ENCODE data around the gene IRX1. TPM values are rescaled to one million over a fixed set of nuclear protein-coding genes. Genes with fewer than 3 reads are reported as not detected.

IRX1 gene
- polyA plus RNA-seq (2011; rRNA removed) (0.15 and 0.33 TPM in 2 replicates), polyA minus RNA-seq (2011; rRNA and poly(A)+ RNA removed) (0.24 TPM in 1 of 2 replicates, not detected in the other)

GRCh38 chr5:3595006-3595961 lies at the start of gene IRX1:
Gene IRX1, plus strand, starts transcription at chr5:3595832. Its CDS starts 274 bp downstream, at chr5:3596106.
- POLR2A ChIA-PET: no interaction called here
- Histone ChIP-seq H3K27me3 (ENCODE audit: control insufficient read depth, insufficient read depth, low read length) (no peaks in the 10 kb centered on the region), H3K36me3 (ENCODE audit: control insufficient read depth, insufficient read depth, low read length) (no peaks in the 10 kb centered on the region), H3K4me3 (ENCODE audit: low read depth, low read length) (peak within 1 kb of the TSS; percentile 41)
- DNase-seq (ENCODE audit: low read depth): no peak
- CTCF ChIA-PET: no interaction called here
- no peak for TF ChIP-seq CTCF (IDR thresholded peaks at IDR 0.05; ENCODE audit: insufficient read depth, low read depth, low read length)

DNA sequence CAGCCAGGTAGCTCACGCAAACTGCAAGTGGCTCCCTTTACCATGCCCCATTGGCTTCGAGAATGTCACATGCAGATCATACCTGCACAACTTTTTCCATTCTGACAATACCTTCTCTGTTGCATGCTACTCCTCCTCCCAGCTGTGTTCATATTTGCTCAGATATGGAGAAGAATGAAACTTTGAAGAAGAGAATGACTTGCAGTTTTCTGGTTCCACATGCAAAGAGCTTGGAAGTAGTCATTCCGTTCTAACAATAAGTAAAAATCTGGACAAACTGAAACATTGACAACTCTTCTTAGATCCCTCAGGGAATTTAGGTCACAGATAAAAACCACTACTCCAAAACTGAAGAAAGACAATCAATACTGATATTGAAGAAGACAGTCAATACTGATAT lies 49.6 kb upstream of the IRX1 start:
- CTCF ChIA-PET: no interaction called here

DNA sequence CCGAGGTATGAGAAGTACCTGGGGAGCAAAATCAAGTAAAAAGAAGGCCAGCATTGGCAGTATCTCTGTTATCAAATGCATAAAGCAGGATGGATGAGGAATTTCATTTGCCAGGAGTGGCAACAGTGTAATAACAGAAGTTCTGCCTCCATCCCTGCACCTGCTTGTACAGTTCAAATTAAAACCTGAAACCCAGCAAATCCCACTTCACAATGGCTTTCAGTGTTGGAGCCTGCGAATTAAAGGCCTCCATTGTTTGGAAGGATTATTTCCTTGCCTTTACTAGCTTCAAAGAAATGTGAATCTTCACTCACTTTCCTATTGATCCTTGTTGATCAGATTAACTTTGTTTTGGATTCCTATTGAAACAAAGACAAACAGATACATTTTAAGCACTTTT lies 31.5 kb upstream of the IRX1 start:
- Histone ChIP-seq H3K36me3 (ENCODE audit: control insufficient read depth, insufficient read depth, low read length) (no peaks in the 10 kb centered on the region), H3K27me3 (ENCODE audit: control insufficient read depth, insufficient read depth, low read length) (no peaks in the 10 kb centered on the region), H3K4me3 (ENCODE audit: low read depth, low read length) (no peak overlapping the region)
- no peak for DNase-seq (ENCODE audit: low read depth)
- TF ChIP-seq CTCF (IDR thresholded peaks at IDR 0.05; ENCODE audit: insufficient read depth, low read depth, low read length): no peak
- ChIA-PET POLR2A (no interaction called here), CTCF (no interaction called here)

More for the DNA sequence above, 49.6 kb upstream of the IRX1 start:
- H3K27me3 ChIP-seq (ENCODE audit: control insufficient read depth, insufficient read depth, low read length): no peaks in the 10 kb centered on the region
- POLR2A ChIA-PET: no interaction called here
- H3K36me3 ChIP-seq (ENCODE audit: control insufficient read depth, insufficient read depth, low read length): no peaks in the 10 kb centered on the region
- no peak for DNase-seq (ENCODE audit: low read depth)
- no peak for TF ChIP-seq CTCF (IDR thresholded peaks at IDR 0.05; ENCODE audit: insufficient read depth, low read depth, low read length)
- no peak overlapping the region for H3K4me3 ChIP-seq (ENCODE audit: low read depth, low read length)

- no peak for DNase-seq (ENCODE audit: low read depth)
- H3K4me3 ChIP-seq (ENCODE audit: low read depth, low read length): no peak overlapping the region
- POLR2A ChIA-PET: no interaction called here
- no peaks in the 10 kb centered on the region for H3K36me3 ChIP-seq (ENCODE audit: control insufficient read depth, insufficient read depth, low read length)
- no peak for TF ChIP-seq CTCF (IDR thresholded peaks at IDR 0.05; ENCODE audit: insufficient read depth, low read depth, low read length)
- no peaks in the 10 kb centered on the region for H3K27me3 ChIP-seq (ENCODE audit: control insufficient read depth, insufficient read depth, low read length)
- CTCF ChIA-PET: no interaction called here
Measured at GRCh38 chr5:3564827-3565518, 30.7 kb upstream of the IRX1 start.
